GM19351 (cell line): ENCODE measurements around the gene LRRC19.

ENCODE experiments used
- ATAC-seq: cut with Tn5 transposase; IDR thresholded peaks from one replicate; pipeline ENCODE4 v1.9.1; 2021; ENCODE audit warnings: mild to moderate bottlenecking, moderate library complexity; ENCODE audit not compliant: unreplicated experiment

Gene LRRC19

GRCh38 chr9:26955921-26956859, 49.3 kb downstream of the LRRC19 start, which contains the start of gene IFT74:
Gene IFT74, plus strand, starts transcription at chr9:26956412. Its CDS starts 5,556 bp downstream, at chr9:26961968.
- peak; percentile 92 for ATAC-seq

GRCh38 chr9:26955222-26955903, 50.1 kb downstream of the LRRC19 start:
- peak; percentile 19 for ATAC-seq

- ATAC-seq: peak; percentile 44
These were observed 51.4 kb downstream of the LRRC19 start for GRCh38 chr9:26954050-26954508.

GRCh38 chr9:26951794-26952193, 53.7 kb downstream of the LRRC19 start:
- ATAC-seq: no peak

GRCh38 chr9:26950521-26950920, 55.0 kb downstream of the LRRC19 start:
- no peak for ATAC-seq

- ATAC-seq: no peak
These were observed 55.8 kb downstream of the LRRC19 start for GRCh38 chr9:26949637-26950069.

GRCh38 chr9:26947736-26948135, 57.7 kb downstream of the LRRC19 start:
- no peak for ATAC-seq

GRCh38 chr9:26946753-26947727, 58.4 kb downstream of the LRRC19 start, which contains the start of gene PLAA:
Gene PLAA, minus strand, starts transcription at chr9:26947242. Its CDS starts 197 bp downstream, at chr9:26947045.
- peak; percentile 97 for ATAC-seq

- no peak for ATAC-seq
These were observed 59.9 kb downstream of the LRRC19 start for GRCh38 chr9:26945591-26945990.
